Gastrocnemius medialis (tissue), 4 donors: Measurements from ENCODE around the gene SAMD8. TPM values are rescaled to one million over a fixed set of nuclear protein-coding genes. Genes with fewer than 3 reads are reported as not detected.
A peak's percentile ranks its signal among the peaks of the same experiment; 100 is the strongest.

ENCODE experiments used
- ATAC-seq, 2 donors: fragments of 150-250 bp; one replicate each; pipeline ENCODE4 v1.9.1; 2016
- DNase-seq, 2 donors: peaks; one replicate each; pipeline ENCODE4 v3.0.0-alpha.2; 2019
- H3K27ac ChIP-seq, 4 donors: fragments of 200-600 bp; sonication (generic); 1 replicate in 1 of 4; 2 replicates in 3 of 4; pipeline ENCODE4 v1.5.1; 2016 to 2018; ENCODE audit warnings: mild to moderate bottlenecking in 2 of 4, moderate library complexity in 1 of 4
- H3K27me3 ChIP-seq, 3 donors: fragments of 200-600 bp; sonication (generic) in 2 of 3; 1 replicate in 1 of 3; 2 replicates in 2 of 3; pipeline versions ENCODE4 v1.5.1 to v1.6.0; 2016 to 2019; ENCODE audit warnings: mild to moderate bottlenecking in 1 of 3, moderate library complexity in 1 of 3
- H3K36me3 ChIP-seq, 2 donors: fragments of 200-600 bp; sonication (generic) in 1 of 2; one replicate each; pipeline ENCODE4 v1.5.1; 2017 to 2018
- H3K4me1 ChIP-seq, 2 donors: fragments of 200-600 bp; sonication (generic) in 1 of 2; one replicate each; pipeline ENCODE4 v1.5.1; 2016 to 2017; ENCODE audit warnings: mild to moderate bottlenecking in 2 of 2
- H3K4me3 ChIP-seq, 4 donors: fragments of 200-600 bp; sonication (generic) in 3 of 4; 1 replicate in 1 of 4; 2 replicates in 3 of 4; pipeline ENCODE4 v1.5.1; 2016 to 2019; ENCODE audit warnings: mild to moderate bottlenecking in 2 of 4
- H3K9me3 ChIP-seq, 3 donors: fragments of 200-600 bp; sonication (generic) in 2 of 3; 1 replicate in 1 of 3; 2 replicates in 2 of 3; pipeline ENCODE4 v1.5.1; 2016 to 2019
- POLR2A ChIP-seq, 2 donors: fragments of 450-650 bp; IDR thresholded peaks; one replicate each; pipeline ENCODE4 v1.6.1; 2017; ENCODE audit warnings: antibody characterized with exemption in 2 of 2, mild to moderate bottlenecking in 2 of 2, moderate library complexity in 2 of 2
- in situ Hi-C, 4 donors: fragments of 200-750 bp; cut with MboI; loops; one replicate each; pipeline versions ENCODE4 v1.15.0 to v1.8.0; 2017; ENCODE audit warnings: low sequenced_read_pairs in 4 of 4
- intact Hi-C: fragments of 100-400 bp; cut with DNase I; formaldehyde crosslinking; loops from one replicate; pipeline ENCODE4 v1.15.1; 2023; ENCODE audit warnings: low total_unique reads
- total RNA-seq, 4 donors: library from RNA; depleted of rRNA; stranded (reverse); fragments of >200 nt; gene quantifications; one replicate each; pipeline versions ENCODE4 v1.1.0 to v1.2.3, GENCODE V29; 2016
- TF ChIP-seq, protein P1 (sequence below), 5 experiments: fragments of 450-650 bp in 3 of 5; fragments of 200-600 bp in 2 of 5; sonication (generic) in 2 of 5; IDR thresholded peaks in 4 of 5; conservative IDR thresholded peaks in 1 of 5; 1 replicate in 4 of 5; 2 replicates in 1 of 5; pipeline ENCODE4 v1.5.1; 2016 to 2019; ENCODE audit warnings: antibody characterized with exemption in 5 of 5, mild to moderate bottlenecking in 3 of 5, moderate library complexity in 3 of 5

SAMD8 gene
- total RNA-seq, 4 donors from 2014 or later: 46.2 to 125 (median 68.9) TPM

DNA sequence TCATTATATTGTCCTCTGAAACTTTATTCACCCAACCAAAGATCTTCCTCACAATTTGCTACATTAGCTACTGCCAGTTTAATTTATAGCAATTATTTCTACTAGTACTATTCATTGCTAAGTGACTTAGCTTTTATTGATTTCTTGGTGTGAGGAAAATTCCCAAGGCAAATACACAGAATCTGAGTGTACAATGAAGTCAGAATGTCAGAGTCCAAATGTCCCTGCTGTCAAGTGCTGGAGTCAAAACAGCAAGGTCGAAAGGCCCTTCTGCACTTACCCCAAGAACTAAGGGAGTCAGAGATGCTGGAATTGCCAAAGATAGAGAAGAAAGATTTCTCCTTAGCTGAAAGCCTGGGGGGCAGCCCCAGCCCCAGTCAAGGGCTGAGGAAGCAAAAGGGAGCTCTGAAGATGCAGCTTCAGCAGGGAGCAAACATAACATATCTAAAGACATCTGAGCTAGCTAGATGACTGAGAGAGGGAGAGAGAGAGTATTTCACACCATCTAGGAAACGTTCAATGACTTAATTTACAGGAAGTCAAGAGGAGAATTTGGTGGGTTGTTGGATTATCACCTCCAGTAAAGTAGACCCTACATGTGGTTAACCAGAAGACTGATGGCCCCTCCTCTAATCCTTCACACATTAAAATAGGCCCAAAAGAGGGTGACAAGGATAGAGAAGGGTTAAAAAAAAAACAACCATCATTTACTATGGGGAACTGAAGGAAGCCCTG is 36.6 kb upstream of the SAMD8 start:
- in situ Hi-C loops (no loop called here), intact Hi-C loops (no loop called here)
- H3K36me3 ChIP-seq: no peaks in the 10 kb centered on the region
- H3K27me3 ChIP-seq: no peaks in the 10 kb centered on the region
- TF ChIP-seq, protein P1, sequence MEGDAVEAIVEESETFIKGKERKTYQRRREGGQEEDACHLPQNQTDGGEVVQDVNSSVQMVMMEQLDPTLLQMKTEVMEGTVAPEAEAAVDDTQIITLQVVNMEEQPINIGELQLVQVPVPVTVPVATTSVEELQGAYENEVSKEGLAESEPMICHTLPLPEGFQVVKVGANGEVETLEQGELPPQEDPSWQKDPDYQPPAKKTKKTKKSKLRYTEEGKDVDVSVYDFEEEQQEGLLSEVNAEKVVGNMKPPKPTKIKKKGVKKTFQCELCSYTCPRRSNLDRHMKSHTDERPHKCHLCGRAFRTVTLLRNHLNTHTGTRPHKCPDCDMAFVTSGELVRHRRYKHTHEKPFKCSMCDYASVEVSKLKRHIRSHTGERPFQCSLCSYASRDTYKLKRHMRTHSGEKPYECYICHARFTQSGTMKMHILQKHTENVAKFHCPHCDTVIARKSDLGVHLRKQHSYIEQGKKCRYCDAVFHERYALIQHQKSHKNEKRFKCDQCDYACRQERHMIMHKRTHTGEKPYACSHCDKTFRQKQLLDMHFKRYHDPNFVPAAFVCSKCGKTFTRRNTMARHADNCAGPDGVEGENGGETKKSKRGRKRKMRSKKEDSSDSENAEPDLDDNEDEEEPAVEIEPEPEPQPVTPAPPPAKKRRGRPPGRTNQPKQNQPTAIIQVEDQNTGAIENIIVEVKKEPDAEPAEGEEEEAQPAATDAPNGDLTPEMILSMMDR (IDR thresholded peaks at IDR 0.05 in 4 of 5, conservative IDR thresholded peaks at IDR 0.05 in 1 of 5): no peak
- TF ChIP-seq POLR2A (IDR thresholded peaks at IDR 0.05): no peak
- peak overlapping the region in 3 of 4 donors; percentile 58 to 96 (median 91) for H3K27ac ChIP-seq
- no peak overlapping the region for H3K4me3 ChIP-seq
- peaks cover 39 to 47% of the 10 kb centered on the region in 2 donors for H3K4me1 ChIP-seq
- DNase-seq (no peak), ATAC-seq (no peak)
- H3K9me3 ChIP-seq: no peaks in the 10 kb centered on the region

- DNase-seq: no peak
- in situ Hi-C loops: no loop called here
- Histone ChIP-seq H3K36me3 (no peaks in the 10 kb centered on the region), H3K27ac (no peak overlapping the region), H3K4me3 (no peak overlapping the region), H3K9me3 (no peaks in the 10 kb centered on the region), H3K4me1 (peaks cover 33 to 41% of the 10 kb centered on the region in 2 donors), H3K27me3 (no peaks in the 10 kb centered on the region)
- no peak for ATAC-seq
- no peak for TF ChIP-seq POLR2A (IDR thresholded peaks at IDR 0.05)
- TF ChIP-seq, protein P1 (IDR thresholded peaks at IDR 0.05 in 4 of 5, conservative IDR thresholded peaks at IDR 0.05 in 1 of 5): no peak
- intact Hi-C loops: no loop called here
These were observed 35.1 kb upstream of the SAMD8 start for GRCh38 chr10:75076348-75076747.

GRCh38 chr10:75079436-75080083 is 31.9 kb upstream of the SAMD8 start:
- in situ Hi-C loops: no loop called here
- intact Hi-C loops: no loop called here
- H3K27ac ChIP-seq: peak overlapping the region in 3 of 4 donors; percentile 54 to 69 (median 65)
- H3K4me3 ChIP-seq: no peak overlapping the region
- DNase-seq: peak in 1 of 2 donors; percentile 53
- no peaks in the 10 kb centered on the region for H3K27me3 ChIP-seq
- no peaks in the 10 kb centered on the region for H3K36me3 ChIP-seq
- ATAC-seq: peak; percentile 60 to 75
- TF ChIP-seq POLR2A (IDR thresholded peaks at IDR 0.05): no peak
- TF ChIP-seq, protein P1 (IDR thresholded peaks at IDR 0.05 in 4 of 5, conservative IDR thresholded peaks at IDR 0.05 in 1 of 5): no peak
- no peaks in the 10 kb centered on the region for H3K9me3 ChIP-seq
- H3K4me1 ChIP-seq: peaks cover 19% of the 10 kb centered on the region in 2 donors

GRCh38 chr10:75080554-75080953 is 30.9 kb upstream of the SAMD8 start:
- Histone ChIP-seq H3K27me3 (no peaks in the 10 kb centered on the region), H3K9me3 (no peaks in the 10 kb centered on the region), H3K27ac (no peak overlapping the region), H3K4me3 (no peak overlapping the region), H3K36me3 (no peaks in the 10 kb centered on the region), H3K4me1 (peaks cover 19% of the 10 kb centered on the region in 2 donors)
- ATAC-seq (no peak), DNase-seq (no peak)
- intact Hi-C loops (no loop called here), in situ Hi-C loops (no loop called here)
- TF ChIP-seq POLR2A (IDR thresholded peaks at IDR 0.05): no peak
- TF ChIP-seq, protein P1 (IDR thresholded peaks at IDR 0.05 in 4 of 5, conservative IDR thresholded peaks at IDR 0.05 in 1 of 5): no peak
